HG03342 (cell line): Measurements from ENCODE around the gene THEMIS2.
"Not testable (repeated sequence)": the region's sequence is repeated elsewhere in the genome, so short reads cannot be mapped to it uniquely, and the experiment has no call there.

Experiments
- ATAC-seq: cut with Tn5 transposase; IDR thresholded peaks from one replicate; pipeline ENCODE4 v1.9.1; 2021; ENCODE audit warnings: mild to moderate bottlenecking, moderate library complexity; ENCODE audit not compliant: unreplicated experiment

The THEMIS2 gene

DNA sequence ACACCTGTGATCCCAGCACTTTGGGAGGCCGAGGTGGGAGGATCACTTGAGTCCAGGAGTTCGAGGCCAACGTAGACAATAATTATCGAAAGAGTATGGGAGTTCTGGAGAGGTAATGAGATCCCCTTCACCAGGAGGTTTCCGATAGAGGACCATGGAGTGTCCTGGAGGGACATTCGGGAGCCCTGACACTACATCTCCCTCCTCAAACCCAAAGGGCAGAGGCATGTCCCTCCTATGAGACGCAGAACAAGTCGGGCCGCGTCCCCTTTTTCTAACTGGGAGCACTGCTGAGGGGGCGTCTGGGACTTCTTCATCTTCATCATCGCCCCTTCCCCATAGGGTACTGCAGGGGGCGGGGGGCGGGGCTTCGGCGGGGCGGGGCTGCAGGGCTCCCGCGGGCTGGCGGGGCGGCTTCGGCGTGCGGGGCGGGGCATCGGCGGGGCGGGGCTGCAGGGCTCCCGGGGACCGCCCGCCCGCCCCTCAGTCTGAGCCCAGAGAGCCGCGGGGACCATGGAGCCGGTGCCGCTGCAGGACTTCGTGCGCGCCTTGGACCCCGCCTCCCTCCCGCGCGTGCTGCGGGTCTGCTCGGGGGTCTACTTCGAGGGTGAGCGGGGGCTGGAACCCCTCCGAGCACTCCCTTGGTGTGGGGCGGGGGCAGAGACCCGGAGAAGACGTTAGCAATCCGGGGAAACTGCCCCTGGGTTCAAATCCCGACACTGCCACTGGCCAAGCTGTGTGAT lies at the start of gene THEMIS2:
Gene THEMIS2, plus strand, starts transcription at position 486 of the 743 bp plus-strand sequence. Its CDS starts 28 bp downstream, at position 514.
- no peak for ATAC-seq

DNA sequence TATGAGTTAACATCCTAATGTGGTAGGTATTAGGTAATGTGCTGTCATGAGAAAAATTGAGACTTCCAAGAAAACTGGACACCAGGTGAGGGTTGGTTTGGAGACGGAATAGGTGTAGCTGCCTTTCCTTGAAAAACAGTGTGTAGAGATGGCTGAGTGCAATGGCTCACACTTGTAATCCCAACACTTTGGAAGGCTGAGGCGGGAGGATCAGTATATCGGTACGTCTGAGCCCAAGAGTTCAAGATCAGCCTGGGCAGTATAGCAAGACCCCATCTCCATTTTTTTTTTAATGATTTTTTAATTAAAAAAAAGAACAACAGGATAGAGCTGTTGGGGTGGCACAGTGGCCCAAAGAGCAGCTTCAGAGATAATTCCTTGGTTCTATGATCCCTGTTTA lies 48.6 kb upstream of the THEMIS2 start:
- ATAC-seq, result no peak

DNA sequence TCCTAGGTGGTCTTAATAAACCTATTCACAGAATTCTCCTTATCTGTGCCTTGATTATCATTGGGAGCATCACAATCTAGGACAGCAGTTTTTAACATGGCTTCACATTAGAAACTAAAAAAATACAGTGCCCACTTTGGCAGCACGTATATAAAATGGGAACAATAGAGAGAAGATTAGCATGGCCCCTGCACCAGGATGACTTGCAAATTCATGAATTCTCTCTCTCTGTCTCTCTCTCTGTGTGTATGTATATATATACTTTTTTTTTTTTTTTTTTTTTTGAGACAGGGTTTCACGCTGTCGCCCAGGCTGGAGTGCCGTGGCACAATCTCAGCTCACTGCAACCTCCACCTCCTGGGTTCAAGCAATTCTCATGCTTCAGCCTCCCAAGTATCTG lies 47.9 kb upstream of the THEMIS2 start:
- no peak for ATAC-seq

DNA sequence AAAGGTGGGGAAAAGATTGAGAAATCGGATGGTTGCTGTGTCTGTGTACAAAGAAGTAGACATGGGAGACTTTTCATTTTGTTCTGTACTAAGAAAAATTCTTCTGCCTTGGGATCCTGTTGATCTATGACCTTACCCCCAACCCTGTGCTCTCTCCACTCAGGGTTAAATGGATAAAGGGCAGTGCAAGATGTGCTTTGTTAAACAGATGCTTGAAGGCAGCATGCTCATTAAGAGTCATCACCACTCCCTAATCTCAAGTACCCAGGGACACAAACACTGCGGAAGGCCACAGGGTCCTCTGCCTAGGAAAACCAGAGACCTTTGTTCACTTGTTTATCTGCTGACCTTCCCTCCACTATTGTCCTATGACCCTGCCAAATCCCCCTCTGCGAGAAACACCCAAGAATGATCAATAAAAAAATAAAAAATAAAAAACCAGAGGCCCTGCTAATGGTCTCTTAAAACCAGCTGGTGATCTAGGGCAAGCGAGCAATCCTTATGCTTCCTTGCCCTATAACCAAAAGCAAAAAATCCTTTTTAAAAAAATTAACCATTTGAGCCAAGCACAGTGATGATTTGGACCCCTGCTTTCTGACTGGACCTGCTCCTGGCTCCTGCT lies 42.9 kb upstream of the THEMIS2 start:
- not testable (repeated sequence) for ATAC-seq

DNA sequence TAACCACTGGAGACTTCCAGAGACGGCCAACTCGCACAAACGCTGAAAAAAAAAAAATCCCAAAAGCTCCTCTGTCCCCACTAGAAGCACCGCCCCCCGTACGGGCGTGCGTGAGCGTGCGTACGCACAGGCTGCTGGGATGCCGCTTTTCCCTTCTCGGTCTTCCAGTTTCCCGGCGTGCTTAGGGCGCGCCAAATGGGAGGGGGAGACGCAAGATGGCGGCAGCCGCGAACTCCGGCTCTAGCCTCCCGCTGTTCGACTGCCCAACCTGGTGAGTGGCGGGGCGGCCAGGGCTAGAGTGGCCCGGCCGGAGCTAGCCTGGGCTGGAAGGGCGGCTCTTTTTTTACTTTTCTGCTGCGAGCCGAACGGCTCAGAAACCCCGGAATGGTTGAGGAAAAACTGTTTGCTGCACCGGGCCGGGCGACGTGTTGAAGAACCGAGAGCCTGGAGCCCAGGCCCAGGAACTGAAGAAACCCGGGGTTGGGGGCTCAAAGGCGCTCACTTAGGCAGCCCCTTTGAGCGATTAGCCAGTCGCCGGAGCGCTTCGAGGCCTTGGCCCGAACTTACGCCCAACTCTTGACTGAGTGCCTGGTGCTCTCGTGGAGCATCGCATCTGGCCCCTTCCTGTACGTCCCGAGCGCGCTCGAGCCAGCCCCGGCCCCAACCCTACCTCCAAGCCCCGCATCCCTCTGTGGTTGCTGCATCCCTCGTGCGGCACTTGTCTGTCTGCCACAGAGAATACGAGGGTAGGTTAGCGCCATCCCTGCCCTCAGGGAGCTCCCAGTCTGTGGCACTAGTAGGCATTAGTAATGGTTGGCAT lies 41.5 kb upstream of the THEMIS2 start, which contains the start of gene PPP1R8:
Gene PPP1R8, plus strand, starts transcription at position 162 of the 820 bp plus-strand sequence. Its CDS starts 54 bp downstream, at position 216.
- ATAC-seq, result peak; percentile 91

DNA sequence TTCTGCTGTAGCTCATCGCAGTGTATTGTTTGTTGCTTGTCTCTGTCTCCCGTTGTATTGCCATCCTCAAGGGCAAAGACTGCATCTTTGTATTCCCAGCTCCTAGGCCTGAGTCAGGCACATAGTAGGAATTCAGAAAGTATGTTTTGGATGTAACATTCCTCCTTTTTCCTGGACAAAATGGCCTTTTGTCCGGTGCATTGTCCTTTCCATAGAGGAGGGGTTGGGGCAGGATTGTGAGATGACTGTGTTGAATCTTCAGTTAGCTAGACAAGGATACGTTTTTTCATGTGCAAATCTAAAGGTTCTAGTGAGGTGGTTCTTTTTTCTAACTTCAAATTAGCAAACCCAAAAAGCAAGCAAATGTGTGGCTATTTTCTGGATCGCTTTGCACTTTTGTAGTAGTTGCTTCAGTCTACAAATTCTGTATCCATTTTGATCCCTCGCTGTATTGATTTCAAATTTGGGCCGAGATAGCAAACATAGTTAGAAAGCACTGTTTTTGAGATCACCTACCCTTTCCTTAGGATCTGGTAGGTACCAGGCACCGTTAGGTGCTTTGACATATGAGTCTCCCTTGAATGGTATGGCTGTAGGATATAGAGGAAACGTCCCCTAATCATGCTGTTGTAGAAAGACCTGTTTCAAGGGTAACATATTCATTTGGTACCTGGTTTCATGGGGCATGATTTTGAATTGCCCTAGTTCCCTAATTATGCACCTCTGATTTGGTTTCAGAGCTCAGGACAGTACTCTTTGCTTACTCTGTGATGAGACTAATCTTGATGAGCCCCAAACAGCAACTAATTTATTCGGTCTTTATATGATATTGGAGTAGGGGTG lies 40.6 kb upstream of the THEMIS2 start:
- no peak for ATAC-seq

DNA sequence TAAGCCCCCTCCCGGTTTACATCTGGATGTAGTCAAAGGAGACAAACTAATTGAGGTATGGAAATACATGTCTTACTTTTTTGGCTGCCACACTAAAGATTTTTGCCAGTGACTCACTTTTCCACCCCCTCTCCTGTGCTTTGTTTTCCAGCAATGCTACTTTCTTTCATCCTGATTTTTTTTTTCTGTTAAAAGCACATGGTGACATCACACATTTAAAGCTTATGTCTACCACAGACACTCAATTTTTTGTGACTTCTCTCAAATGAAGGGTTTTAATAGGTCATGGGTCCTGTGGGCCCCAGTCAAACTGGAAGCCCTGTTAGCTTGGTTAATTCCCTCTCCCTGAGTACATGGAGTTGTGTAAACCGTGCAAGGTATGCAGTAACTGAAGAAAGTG lies 39.6 kb upstream of the THEMIS2 start:
- ATAC-seq, result no peak

DNA sequence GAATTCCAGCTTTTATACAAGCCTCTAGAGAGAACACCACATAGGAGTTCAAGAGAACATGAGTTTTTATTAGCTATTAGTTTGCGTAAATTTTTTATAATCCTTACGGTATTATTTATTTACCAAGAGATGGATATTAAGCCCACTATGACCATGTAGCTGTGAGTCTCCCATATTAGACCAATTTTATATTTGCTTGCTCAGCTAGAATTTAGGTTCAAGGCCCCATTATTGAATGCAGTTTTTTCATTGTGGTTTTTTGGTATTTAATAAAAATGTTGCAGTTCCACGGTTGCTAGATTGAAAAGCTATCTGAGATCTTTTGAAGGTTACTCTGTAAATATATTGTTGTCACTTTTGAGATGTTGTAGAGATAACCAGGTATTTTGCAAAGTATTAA lies 38.9 kb upstream of the THEMIS2 start:
- ATAC-seq, result no peak

DNA sequence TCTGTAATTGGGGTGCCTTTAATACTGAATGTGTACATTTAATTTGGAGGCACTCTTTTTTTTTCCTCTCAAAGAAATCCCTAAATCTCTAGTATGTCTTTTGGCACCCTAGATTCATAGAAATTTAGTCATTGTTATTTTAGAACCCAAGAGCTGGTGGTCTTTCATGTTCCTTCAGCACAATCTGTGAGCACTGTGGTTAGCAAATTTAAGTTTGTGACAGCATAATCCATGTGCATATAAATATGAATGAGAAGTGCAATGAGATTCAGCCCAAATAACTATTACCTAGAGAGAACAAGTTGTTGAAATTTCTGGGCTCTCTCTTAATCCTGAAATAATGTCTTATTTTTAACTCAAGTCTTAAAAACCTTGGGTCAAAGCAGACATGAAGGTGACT lies 37.3 kb upstream of the THEMIS2 start:
- ATAC-seq, result no peak

DNA sequence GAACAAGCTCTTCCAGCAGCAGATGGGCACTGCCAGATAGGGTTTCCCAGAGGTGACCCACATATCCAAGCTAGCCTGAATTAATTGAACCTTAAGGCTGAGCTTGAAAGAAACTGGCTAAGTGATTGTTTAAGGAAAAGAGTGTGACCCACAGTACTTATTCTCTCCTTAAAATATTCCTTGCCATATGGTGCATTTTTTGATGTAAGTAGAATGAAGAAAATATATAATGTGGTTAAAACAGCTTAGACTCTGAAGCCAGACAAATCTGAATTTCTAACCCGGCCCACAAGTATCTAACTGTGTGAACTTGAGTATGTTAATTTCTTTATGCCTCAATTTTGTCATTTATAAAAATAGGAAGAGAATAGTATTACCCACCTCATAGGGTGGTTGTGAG lies 36.8 kb upstream of the THEMIS2 start:
- no peak for ATAC-seq

DNA sequence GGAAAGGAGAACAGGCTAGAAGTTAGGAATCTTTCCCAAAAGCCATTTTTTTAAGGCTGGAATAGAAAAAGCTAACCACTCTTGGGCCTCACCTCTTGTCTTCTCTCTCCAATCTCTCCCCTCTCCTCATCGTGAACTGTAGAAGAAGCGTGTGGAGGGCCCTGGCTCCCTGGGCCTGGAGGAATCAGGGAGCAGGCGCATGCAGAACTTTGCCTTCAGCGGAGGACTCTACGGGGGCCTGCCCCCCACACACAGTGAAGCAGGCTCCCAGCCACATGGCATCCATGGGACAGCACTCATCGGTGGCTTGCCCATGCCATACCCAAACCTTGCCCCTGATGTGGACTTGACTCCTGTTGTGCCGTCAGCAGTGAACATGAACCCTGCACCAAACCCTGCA lies 22.4 kb upstream of the THEMIS2 start:
- ATAC-seq, result no peak

DNA sequence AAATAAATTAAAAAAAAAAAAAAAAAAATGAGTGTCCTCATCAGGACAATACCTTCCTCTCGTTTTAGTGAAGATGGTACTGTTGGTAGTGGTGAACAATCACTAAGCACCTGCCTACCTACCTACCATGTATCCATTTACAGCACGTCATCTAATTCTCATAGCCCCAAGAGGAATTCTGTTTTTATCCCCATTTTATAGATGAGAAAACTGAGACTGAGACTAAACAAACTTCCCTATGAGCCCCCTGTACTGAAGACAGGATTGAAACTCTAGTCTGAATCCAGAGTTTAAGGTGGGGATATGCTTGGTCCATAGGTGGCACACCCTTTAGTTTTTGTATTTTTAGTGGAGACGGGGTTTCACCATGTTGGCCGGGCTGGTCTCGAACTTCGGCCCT lies 17.3 kb upstream of the THEMIS2 start:
- no peak for ATAC-seq

DNA sequence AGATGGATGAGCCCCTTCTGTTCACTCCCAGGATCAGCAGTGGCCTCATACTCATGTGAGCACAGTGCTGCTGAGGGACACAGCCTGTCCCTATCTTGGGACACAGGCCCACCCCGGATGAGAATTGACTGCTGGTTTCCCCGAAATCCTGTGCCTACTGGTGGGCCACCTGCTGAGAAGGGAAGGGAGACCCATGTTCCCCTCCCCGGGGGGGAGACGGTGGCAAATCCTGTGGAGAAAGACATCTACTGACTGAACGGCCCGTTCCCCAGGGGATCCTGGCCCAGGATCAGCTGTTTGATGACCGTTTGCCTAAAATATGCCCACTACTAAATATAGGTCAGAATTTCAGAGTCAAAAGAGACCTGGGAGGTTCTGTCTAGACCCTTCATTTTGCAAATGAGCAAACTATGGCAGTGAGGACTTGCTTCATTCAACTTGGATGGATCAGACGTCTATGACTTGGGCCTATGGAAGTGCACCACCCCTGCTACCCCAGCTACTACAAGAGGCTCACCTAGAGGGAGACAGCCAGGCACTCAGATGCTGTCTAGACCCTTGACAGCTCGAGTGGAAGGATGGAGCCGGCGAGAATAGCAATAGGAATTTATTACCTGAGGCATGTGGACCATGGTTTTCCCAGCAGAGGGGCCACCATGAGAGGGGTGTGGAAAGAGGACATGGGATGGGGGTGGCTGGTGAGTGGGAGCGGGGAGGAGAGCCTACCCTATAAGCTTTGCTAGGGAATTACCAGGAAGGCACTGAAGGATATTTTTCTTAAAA lies 15.6 kb upstream of the THEMIS2 start:
- ATAC-seq, result no peak

DNA sequence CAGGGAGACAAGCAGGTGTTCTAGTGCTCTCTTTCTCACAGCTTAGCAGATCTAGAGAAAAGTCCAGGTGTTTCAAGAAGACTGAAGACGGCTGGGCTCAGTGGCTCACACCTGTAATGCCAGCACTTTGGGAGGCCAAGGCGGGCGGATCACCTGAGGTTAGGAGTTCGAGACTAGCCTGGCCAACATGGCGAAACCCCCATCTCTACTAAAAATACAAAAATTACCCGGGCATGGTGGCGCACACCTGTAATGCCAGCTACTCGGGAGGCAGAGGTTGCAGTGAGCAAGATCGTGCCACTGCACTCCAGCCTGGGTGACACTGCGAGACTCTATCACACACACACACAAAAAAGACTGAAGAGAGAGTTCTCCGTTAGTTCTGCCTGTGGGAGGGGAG lies 14.8 kb upstream of the THEMIS2 start:
- not testable (repeated sequence) for ATAC-seq

DNA sequence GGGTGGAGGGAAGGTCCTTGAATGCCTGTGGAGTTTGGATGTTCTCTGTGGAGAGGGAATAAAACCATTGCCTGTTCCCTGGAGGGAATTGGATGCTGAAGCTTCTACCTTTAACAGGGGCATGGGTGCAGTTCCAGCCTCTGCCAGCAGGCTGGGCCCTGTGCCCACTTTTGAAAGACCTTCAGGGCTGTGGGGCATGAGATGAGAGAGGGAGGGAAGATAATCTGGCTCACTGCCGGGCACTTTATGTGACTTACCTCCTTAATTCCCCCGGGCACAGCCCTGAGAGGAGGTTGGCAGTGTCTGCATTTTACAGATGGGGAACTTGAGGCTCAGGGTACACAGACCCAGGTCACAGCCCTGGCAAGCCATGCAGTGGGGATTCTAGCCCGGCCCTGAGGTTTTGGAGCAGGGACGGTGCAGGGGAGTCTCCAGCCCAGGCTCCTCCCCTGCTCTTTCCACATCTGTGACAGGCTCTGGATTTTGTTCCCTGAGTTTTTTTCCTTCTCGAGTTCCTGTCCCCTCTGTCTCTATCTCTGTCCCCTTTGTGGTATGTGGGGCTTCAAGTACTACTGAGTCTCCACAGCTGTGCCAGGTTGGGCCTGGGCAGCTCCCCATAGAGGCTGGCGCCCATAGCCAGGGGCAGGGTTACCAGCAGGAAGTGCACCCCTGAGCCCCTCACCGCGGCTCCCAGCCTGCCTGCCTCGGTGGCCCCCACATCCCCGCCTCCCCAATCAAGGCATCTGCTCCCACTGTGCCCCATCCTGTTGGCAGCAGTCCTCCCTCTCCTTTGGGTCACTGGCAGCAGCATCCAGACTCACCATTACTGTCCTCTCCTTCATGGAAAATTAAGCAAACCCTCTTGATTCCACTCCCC lies 14.0 kb upstream of the THEMIS2 start:
- ATAC-seq, result peak; percentile 67

DNA sequence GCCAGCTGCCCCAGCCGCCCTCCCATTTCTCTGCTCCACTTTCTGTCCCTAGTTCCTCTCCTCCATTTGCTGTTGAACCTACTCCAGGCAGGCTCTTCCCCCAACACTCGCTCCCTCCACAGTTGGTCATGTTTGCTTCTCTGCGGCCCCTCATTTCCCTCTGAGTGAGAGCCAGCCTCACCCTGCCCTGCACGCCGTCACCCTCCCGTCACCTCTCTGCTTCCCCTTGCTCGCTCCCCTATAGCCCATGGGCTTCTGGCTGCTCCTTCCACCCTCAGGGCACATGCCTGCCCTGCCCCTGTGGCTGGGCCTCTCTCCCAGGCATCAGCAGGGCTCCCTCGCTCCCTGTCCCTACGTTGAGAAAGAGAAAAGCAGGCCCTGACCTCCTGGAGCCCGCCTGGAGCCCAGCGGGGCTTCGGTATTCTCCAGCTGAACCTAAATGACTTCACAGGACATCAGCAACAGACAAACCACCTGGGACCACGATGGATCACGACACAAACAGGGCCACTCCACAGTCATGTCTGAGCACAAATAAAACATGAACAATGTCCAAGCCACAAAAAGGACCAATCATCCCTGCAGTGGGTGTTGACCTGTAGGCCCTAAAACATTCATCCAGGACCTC lies 13.3 kb upstream of the THEMIS2 start:
- ATAC-seq, result no peak

DNA sequence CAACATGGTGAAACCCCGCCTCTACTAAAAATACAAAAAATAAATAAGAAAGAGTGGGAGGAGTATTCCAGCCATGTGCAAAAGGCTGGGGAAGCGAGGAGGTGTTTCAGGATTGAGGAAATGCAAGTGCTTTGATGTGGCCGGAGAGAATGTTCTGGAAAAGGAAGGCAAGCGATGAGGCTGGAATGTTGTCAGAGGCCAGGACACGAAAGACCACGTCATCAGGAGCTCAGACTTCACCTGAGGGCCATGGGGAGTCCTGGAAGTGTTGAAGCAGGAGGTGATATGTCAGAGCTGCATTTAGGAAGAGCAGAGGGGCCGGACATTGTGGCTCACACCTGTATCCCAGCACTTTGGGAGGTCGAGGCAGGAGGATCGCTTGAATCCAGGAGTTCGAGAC lies 10.9 kb upstream of the THEMIS2 start:
- ATAC-seq, result no peak

DNA sequence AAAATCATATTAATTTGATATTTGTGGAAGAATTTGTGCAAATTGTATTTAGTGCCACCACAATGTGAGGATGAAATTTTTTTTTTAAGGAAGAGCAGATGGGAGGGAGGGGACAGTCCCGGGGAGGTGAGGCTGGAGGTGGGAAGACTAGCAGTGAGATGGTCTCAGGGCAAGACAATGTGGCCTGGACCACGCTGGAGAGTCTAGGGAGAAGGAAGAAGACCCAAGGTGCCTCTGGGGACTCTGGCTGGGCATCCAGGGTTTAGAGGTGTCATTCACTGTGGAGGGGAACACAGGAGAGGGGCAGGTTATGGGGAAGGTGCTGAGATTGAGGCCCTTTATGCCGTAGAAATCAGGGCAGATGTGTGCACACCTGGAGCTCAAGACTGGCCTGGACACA lies 10.3 kb upstream of the THEMIS2 start:
- no peak for ATAC-seq
